HG02943 (cell line): ENCODE measurements around the gene JOSD2.
A peak's percentile ranks its signal among the peaks of the same experiment; 100 is the strongest.
"Not testable (repeated sequence)": the region's sequence is repeated elsewhere in the genome, so short reads cannot be mapped to it uniquely, and the experiment has no call there.

Source experiments
- ATAC-seq: cut with Tn5 transposase; IDR thresholded peaks from one replicate; pipeline ENCODE4 v1.9.1; 2021; ENCODE audit warnings: mild to moderate bottlenecking, low read depth, moderate library complexity; ENCODE audit not compliant: unreplicated experiment

The JOSD2 gene

DNA sequence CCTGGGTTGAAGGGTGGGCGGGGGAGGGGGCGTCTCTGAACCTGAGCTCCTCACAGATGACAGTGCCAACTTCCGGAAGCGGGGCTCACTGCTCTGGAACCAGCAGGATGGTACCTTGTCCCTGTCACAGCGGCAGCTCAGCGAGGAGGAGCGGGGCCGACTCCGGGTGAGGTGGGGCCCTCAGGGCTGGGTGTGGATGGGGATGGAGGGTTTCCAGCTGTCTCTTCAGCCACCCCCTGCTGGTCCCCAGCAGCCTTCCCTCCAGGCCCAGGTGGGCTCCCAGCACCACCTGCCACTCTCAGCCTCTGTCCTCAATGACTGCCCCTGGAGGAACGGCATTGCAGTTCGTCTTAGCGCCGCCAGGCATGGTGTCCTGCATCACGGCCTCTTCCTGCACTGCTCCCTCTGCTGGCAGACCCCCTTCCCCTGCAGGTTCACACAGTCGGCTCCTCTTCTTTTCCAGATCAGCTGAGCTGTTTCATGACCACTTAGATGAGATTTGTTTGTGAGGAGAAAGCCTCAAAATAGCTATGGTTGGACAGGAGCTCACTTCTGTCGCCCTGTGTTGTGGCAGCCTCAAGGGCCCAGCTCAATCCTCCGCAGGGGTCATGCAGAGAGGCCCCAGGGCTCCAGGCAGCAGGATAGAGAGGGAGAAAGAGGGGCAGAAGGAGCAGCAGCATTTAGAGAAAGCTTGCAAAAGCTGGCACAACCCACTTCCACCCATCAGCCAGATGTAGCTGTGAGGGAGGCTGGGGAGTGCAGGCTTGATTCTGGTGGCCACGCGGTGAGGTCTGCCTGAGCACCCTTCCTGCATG is 31.9 kb downstream of the JOSD2 start:
- no peak for ATAC-seq

DNA sequence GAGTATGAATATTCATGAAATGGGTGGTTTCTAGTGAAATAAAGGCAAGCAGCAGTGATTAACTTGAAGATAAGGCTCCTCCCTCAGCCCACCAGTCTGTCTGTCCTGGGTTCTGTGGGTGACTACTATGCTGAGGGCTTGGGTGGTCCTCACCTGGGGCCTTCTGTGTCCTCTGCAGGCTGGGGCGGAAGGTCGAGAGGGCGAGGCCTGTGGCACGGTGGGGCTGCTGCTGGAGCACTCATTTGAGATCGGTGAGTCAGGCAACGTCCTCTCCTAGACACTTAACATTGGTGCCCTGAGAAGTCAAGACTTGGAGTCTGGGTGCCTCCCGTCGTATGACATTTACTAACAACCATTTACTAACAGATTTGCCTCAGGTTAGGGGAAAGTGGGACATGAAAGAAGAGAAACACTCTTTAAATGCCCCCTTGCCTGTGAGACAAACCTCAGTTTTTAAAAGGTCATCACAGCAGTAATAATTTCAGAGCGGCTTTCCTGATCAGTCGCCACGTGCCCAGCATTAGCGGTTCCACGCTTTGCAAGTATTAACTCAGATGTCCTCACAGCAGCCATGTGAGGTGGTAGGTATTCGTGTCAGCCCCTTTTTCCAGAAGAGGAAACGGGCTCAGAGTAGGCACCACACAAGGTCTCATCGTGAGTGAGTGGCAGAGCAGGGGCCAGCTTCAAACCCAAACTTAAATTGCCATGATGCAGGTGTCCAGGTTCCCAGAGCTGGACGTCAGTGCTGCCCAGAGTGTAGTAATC is 33.1 kb downstream of the JOSD2 start:
- ATAC-seq: no peak

DNA sequence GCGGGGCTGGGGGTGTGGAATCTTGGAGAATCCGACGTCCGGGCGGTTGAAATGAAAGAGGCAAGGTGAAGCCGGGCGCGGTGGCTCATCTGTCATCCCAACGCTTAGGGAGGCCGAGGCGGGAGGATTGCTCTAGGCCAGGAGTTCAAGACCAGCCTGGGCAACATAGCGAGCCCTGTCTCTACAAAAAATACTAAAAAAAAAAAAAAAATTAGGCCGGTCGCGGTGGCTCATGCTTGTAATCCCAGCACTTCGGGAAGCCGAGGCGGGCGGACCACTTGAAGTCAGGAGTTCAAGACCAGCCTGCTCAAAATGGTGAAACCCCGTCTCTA is 34.1 kb downstream of the JOSD2 start:
- no peak for ATAC-seq

DNA sequence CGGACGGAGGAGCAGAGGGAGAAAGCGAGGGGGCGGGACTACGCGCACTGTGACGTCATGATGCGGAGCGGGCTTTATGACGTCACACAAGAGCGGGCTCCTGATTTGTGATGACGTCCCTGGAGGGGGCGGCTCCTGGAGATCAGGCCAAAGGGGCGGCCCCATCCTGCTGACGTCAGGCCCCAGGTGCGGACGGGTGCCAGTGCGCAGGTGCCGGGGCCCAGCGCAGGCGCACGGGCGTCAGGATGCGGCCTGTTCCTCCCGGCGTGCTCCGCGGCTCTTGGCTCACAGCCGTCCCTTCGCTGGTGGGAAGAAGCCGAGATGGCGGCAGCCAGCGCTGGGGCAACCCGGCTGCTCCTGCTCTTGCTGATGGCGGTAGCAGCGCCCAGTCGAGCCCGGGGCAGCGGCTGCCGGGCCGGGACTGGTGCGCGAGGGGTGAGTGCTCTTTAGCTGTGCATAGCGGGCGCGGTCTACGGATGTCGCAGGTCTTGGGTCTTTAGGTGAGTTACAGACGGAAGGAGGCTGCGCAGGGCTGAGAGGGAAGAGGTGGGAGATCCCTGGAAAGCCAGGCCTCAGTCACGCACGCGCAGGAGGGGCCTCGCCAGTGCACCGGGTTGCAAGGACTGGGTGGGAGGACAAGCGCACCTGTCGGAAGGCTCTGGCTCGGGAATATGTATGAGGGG is 34.6 kb downstream of the JOSD2 start, which contains the start of the genes EMC10 and GARIN5A:
TSS of gene EMC10 (plus strand) at position 284 of the 683 bp plus-strand sequence. CDS start at position 322, 38 bp downstream.
TSS of gene GARIN5A (minus strand) at position 625 of the 683 bp plus-strand sequence. CDS start at position 165, 460 bp downstream.
- peak; percentile 81 for ATAC-seq

DNA sequence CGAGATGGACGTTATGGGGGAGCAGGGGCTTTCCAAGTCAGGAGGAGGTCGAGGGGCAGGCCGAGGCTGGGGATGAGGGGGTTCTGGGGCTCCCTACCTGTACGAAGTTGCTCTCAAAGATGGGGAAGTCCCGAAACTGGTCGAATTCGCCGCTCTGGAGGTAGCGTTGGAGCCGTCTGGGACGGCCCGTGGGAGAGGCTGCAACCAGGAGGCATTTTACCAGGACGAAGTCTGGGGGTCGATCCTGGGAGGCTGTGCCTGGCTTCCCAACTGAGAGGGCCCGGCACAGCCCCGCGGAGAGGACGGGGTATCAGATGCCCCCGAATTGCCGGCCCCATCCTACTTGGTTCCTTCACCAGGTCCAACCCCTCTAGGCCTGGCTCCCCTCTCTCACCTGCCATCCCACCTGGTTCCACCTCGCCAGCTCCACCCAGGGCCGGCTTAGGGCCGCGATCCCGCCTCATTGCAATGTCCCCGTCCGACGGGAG is 35.2 kb downstream of the JOSD2 start:
- no peak for ATAC-seq

DNA sequence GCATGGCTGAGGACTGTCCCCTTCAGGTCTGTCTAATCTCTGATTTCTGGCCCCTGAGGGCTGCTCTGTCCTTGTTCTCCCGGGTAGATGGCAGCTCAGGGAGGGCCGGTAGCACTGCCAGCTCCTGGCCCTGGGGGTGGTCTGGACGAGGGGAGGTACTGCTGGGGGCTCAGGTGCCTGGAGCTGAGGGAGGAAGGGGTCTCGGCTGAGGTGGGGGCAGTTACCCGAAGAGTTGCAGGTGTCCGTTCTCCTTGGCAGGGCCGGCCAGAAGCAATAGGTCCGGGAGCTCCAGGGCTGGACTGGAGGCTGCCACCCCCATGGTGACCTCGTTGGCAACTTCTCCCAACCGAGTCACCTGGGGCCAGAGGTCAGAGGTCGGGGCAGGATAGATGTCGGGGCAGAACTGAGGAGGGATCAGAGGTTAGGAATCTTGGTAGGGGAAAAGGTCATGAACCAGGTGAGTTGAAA is 35.9 kb downstream of the JOSD2 start:
- no peak for ATAC-seq

DNA sequence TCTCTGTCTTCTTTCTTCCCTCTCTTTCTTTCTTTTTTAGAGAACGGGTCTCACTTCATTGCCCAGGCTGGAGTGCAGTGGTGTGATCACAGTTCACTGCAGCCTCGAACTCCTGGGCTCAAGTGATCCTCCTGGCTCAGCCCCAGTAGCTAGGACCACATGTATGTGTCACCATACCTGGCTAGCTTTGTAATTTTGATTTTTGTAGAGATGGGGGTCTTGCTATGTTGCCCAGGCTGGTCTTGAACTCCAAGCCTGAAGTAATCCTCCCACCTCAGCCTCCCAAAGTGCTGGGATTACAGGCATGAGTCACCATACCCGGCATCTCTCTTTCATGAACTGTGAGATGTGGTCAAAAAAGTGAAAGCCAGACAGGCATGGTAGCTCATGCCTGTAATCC is 37.7 kb downstream of the JOSD2 start:
- not testable (repeated sequence) for ATAC-seq

DNA sequence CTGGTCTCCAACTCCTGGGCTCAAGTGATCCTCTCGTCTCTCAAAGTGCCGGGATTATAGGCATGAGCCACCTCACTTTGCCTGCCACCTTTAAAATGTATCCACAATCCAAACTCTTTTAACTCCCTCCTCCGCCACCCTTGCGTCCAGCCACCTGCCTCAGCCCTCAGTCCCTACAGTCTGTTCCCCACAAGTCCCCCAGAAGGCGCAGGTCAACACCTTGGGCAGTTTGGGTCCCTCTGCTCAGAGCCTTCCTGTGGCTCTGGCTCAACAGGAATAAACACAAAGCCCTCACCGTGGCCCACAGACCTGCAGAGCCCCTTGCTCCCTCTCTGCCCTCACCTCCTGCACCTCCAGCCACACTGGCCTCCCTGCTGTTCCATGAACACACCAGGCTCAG is 42.2 kb downstream of the JOSD2 start:
- no peak for ATAC-seq

DNA sequence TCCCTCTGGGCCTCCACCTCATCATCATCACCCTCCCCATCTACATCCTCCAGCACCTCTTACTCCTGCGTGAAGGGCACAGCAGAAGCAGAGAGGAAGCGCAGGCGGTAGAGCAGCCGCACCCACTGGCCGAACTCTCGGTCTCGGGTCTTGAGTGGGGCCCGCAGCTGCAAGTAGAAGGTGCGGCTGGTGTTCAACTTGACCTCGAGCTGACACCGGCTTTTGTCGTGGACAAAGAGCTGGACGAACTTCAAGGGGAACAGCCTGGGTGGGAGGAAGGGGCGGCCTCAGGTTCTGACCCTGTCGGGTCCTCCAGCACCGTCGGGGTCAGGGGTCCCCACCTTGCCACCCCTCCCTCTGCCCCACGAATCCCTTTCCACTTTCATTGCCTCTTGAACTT is 43.4 kb downstream of the JOSD2 start:
- no peak for ATAC-seq

DNA sequence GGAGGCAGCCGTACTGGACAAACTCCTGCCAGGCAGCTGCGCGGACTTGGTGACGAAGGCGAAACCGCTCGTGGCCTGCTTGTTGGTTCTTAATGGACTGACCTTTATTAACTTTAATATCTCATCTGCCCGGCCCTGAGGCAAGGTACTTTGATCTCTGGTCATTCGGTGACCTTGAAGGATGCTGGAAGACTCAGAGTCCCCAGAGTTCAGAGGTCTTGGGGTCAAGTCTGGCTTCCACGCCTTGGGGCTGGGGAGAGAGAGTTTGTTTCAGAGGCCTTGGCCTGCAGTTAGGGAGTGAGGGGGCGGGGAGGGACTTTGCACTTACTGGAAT is 44.3 kb downstream of the JOSD2 start:
- ATAC-seq: no peak

DNA sequence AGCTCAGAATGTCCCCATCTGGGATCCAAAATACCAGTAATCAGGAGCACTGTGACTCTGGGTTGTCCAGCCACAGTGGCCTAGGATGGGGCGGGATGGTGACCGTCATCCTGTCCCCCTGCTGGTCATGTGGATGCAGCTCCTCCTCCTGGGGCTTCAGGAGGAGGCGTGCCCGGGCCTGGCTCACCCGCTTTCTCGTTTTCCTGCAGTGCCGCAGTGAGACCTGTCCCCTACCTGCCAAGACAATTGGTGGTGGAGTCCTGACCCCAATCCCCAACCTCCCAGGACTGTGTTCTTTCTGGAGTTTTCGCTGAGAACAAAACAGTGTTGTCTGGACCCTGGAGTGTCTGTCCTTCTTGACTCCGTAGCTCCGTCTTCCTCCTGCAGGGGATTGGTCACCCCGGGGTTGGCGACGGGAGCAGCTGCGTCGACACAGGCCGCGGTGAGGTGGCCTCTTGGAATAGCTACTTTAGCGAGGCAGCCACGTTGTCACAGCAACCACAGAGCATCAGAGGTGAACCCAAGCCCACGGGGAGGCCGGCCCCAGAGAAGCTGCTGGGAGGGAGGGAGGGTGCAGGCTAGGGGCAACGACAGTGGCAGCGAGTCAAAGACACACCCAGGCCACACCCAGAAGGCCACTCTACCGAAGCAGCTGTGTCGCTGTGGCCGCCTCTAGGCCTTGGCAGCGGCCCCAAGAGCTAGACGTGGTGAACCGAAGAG is 44.8 kb downstream of the JOSD2 start:
- no peak for ATAC-seq

DNA sequence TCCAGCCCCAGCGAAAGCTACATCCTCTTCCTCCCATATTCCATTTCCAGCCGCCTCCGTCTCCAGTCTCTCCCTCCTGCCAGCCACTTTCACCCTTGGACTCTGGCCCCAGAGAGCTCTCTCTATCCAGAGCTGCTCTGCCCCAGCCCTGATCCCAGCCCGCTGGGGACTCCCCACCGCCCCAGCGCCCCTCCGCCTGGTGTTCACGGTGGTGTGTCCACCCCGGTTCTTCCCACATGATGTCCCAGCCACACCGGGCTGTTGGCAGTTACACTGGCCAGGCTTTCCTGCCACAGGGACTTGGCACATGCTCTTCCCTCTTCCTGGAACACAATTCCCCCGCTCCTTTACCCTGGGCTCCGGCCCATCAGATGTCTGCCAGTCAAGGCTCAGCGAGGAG is 46.0 kb downstream of the JOSD2 start:
- ATAC-seq: no peak

DNA sequence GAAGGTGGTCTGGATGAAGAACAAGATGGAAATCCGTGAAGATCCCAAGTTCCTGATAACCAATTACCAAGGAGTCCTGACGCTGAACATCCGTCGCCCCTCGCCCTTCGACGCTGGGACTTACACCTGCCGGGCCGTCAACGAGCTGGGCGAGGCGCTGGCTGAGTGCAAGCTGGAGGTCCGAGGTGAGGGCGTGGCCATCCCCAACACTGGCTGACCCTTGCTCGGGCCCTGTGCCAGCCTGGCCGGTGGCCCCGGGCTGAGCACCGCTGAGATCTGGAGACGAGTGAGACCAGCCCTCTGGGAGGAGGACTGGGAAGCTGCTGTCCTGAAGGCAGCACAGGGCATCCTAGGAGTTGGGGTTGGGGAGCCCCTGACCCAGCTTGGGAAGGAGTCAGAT is 46.6 kb downstream of the JOSD2 start:
- ATAC-seq: no peak

DNA sequence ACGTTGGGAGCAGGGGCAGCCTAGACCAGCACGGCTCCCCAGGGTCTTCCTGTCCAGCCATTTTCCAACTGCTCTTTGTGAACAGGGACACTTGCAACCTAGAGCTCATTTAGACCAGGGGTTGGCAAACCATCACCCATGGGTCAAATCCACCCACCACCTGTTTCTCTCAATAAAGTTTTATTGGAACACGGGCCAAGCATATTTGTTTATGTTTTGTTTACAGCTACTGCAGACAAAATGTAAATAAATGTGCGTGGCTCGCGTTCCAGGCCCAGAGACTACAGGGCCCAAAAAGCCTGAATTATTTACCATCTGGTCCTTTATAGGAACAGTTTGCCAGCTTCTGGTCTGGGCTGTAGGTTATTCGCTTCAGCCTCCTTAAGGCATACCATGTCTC is 48.0 kb downstream of the JOSD2 start:
- no peak for ATAC-seq

DNA sequence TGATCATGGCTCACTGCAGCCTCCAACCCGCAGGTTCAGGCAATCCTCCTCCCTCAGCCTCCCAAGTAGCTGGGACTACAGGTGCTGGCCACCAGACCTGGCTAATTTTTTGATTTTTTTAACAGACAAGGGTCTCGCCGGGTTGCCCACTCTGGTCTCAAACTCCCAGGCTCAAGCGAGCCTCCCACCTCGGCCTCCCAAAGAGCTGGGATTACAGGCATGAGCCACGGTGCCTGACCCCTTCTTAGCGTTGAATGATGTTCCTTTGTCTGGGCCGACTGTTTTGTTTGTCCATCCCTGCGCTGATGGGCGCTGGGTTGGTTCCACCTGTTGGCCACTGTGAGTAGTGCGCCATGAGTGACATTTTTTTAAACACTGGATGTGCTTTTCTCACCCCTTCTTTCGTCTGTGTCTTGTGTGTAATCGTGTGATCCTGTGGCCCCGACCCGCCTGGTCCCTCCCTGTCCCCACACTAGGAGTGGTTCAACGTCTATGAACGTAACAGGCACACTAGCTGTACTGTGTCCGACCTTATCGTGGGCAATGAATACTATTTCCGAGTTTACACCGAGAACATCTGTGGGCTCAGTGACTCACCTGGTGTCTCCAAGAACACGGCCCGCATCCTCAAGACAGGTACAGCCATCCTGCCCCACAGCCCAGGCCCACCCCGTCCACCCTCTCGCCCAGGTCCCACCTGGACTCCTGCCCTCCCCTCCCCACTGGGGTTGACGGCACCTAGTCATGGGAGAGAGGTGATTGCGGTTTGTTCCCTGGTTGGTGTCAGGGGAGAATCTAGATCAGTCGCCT is 49.7 kb downstream of the JOSD2 start:
- no peak for ATAC-seq

DNA sequence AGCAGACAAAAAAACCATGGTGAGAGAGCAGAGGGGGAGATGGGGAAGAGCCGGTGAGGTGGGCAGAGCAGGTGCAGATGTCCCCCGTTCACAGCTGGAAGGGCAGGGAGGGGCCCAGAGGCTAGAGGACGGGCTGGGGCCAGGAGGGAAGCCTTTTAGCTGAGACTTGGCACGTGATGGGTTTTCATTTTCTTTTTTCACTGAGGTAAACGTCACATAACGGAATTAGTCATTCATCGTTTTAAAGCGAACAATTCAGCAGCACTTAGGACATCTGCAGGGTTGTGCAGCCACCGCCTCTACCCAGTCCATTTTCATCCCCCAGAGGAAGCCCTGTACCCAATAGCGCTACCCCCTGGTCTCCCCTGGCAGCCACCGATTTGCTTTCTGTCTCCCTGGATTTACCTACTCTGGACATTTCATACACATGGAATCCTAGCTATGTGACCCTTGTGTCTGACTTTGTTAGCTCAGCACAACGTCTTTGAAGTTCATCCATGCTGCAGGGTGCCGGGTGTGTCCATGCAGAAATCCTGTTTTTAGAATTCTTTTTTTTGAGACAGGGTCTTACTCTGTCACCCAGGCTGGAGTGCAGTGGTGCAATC is 50.7 kb downstream of the JOSD2 start:
- ATAC-seq: no peak

DNA sequence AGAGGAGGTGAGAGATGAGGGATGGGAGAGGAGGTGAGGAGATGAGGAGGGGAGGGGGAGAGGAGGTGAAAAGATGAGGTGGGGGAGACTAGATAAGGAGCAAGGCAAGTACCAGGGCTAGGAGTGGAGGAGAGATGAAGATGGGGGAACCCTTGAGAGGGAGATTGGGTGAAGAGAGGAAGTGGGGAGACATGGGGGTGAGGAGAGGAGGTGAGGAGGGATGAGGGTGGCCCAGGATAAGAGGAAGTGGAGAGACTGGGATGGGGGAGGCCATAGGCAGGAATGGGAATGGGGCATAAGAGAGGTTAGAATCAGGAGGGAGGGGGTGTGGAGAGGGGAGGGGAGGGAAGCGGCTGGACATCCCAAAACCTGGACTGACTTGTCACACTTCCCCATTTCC is 51.4 kb downstream of the JOSD2 start:
- ATAC-seq: no peak

DNA sequence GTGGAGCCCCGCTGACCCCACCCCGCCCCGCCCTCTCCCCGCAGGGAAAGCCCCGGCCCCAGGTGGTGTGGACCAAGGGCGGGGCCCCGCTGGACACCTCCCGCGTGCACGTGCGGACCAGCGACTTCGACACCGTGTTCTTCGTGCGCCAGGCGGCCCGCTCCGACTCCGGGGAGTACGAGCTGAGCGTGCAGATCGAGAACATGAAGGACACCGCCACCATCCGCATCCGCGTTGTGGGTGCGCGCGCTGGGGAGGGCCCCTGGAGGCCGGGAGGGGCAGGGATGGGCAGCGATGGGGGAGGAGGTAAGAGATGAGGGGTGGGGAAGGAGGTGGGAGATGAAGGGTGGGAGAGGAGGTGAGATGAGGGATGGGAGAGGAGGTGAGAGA is 51.9 kb downstream of the JOSD2 start:
- ATAC-seq: no peak

DNA sequence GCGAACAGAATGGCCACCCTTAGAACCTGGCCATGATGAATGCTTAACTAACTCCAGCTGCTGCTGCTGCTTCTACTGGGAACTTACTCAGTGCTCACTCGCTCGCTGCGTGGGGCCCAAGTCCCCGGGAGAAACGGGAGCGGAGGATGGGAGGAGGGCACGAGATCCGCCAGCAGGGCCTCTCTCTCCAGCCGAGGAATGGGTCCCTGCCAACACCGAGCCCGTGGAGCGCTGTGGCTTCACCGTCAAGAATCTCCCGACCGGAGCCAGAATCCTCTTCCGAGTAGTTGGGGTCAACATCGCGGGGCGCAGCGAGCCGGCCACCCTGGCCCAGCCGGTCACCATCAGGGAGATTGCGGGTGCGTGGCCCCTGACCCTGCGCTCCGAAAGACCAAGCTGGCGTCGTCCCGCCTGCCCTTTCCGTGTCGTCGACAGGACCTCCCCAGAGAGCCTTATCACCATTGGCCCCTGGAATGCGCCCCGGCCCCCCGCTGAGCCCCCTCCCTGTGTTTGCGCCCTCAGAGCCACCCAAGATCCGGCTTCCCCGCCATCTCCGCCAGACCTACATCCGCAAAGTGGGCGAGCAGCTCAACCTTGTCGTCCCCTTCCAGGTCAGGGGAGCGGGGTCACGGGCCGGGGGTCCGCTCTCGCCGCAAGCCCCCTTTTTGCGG is 52.5 kb downstream of the JOSD2 start:
- ATAC-seq: no peak
